ENCODE data around the gene USO1. TPM values are rescaled to one million over a fixed set of nuclear protein-coding genes. Genes with fewer than 3 reads are reported as not detected.

Gene USO1
- total RNA-seq, 4 donors from 2014 or later: 74.4 to 111 (median 87.9) TPM

- Histone ChIP-seq H3K9me3 (no peaks in the 10 kb centered on the region), H3K27me3 (no peaks in the 10 kb centered on the region), H3K4me1 (no peaks in the 10 kb centered on the region), H3K27ac (no peak overlapping the region), H3K4me3 (no peak overlapping the region), H3K36me3 (no peaks in the 10 kb centered on the region)
- TF ChIP-seq POLR2A (IDR thresholded peaks at IDR 0.05) (no peak), EP300 (IDR thresholded peaks at IDR 0.05) (no peak), CTCF (IDR thresholded peaks at IDR 0.05) (no peak), POLR2AphosphoS5 (IDR thresholded peaks at IDR 0.05) (no peak)
- 55 to 63% methylated on average over 3 to 4 of the region's 4 CpGs for WGBS, 2 donors (ENCODE audit: low coverage in 1 of 2)
- ATAC-seq: no peak
Measured at GRCh38 chr4:75702919-75703411, 21.4 kb upstream of the USO1 start.

- ATAC-seq: no peak
- 88 to 100% methylated on average over 2 to 3 of the region's 6 CpGs for WGBS, 2 donors (ENCODE audit: low coverage in 1 of 2)
- Histone ChIP-seq H3K27ac (no peak overlapping the region), H3K27me3 (no peaks in the 10 kb centered on the region), H3K36me3 (no peaks in the 10 kb centered on the region), H3K9me3 (no peaks in the 10 kb centered on the region), H3K4me1 (no peaks in the 10 kb centered on the region), H3K4me3 (no peak overlapping the region)
- TF ChIP-seq CTCF (IDR thresholded peaks at IDR 0.05): no peak
- no peak for TF ChIP-seq EP300 (IDR thresholded peaks at IDR 0.05)
- no peak for TF ChIP-seq POLR2AphosphoS5 (IDR thresholded peaks at IDR 0.05)
- TF ChIP-seq POLR2A (IDR thresholded peaks at IDR 0.05): no peak
Measured at GRCh38 chr4:75705198-75705977, 19.0 kb upstream of the USO1 start.

GRCh38 chr4:75708218-75708691 is 16.1 kb upstream of the USO1 start:
- no peak overlapping the region for H3K4me3 ChIP-seq
- no peak overlapping the region for H3K27ac ChIP-seq
- ATAC-seq: no peak
- no peak for TF ChIP-seq POLR2AphosphoS5 (IDR thresholded peaks at IDR 0.05)
- TF ChIP-seq CTCF (IDR thresholded peaks at IDR 0.05): peak in 2 of 4 experiments; percentile 12 to 35
- H3K9me3 ChIP-seq: no peaks in the 10 kb centered on the region
- no peaks in the 10 kb centered on the region for H3K27me3 ChIP-seq
- H3K4me1 ChIP-seq: peaks cover 0 to 2% (median 0%) of the 10 kb centered on the region in 3 donors
- H3K36me3 ChIP-seq: no peaks in the 10 kb centered on the region
- WGBS, 2 donors (ENCODE audit: low coverage in 1 of 2): 82 to 100% methylated on average over 1 to 3 of the region's 3 CpGs

GRCh38 chr4:75710246-75710645 is 14.1 kb upstream of the USO1 start:
- Histone ChIP-seq H3K36me3 (no peaks in the 10 kb centered on the region), H3K27me3 (no peaks in the 10 kb centered on the region), H3K4me1 (peaks cover 6 to 22% (median 8%) of the 10 kb centered on the region in 3 donors), H3K4me3 (no peak overlapping the region), H3K9me3 (no peaks in the 10 kb centered on the region), H3K27ac (no peak overlapping the region)
- TF ChIP-seq CTCF (IDR thresholded peaks at IDR 0.05) (no peak), EP300 (IDR thresholded peaks at IDR 0.05) (no peak), POLR2A (IDR thresholded peaks at IDR 0.05) (no peak), POLR2AphosphoS5 (IDR thresholded peaks at IDR 0.05) (no peak)
- 78 to 82% methylated on average over 4 of the region's 4 CpGs for WGBS, 2 donors (ENCODE audit: low coverage in 1 of 2)
- no peak for ATAC-seq

- Histone ChIP-seq H3K9me3 (no peaks in the 10 kb centered on the region), H3K36me3 (no peaks in the 10 kb centered on the region), H3K27me3 (no peaks in the 10 kb centered on the region), H3K4me3 (no peak overlapping the region), H3K4me1 (peaks cover 8 to 28% (median 12%) of the 10 kb centered on the region in 3 donors), H3K27ac (peak overlapping the region in 1 of 4 donors; percentile 66)
- TF ChIP-seq EP300 (IDR thresholded peaks at IDR 0.05) (no peak), CTCF (IDR thresholded peaks at IDR 0.05) (no peak), POLR2AphosphoS5 (IDR thresholded peaks at IDR 0.05) (no peak), POLR2A (IDR thresholded peaks at IDR 0.05) (no peak)
- WGBS, 2 donors (ENCODE audit: low coverage in 1 of 2): 86 to 97% methylated on average over 2 to 4 of the region's 4 CpGs
- no peak for ATAC-seq
Measured at GRCh38 chr4:75714011-75714410, 10.4 kb upstream of the USO1 start.

Data from gastroesophageal sphincter (tissue), 4 donors.